ENCODE data around the gene PDZD11.
"Not testable (repeated sequence)": the region's sequence is repeated elsewhere in the genome, so short reads cannot be mapped to it uniquely, and the experiment has no call there.

The PDZD11 gene

GRCh38 chrX:70255452-70255851 is 34.3 kb downstream of the PDZD11 start:
- no peak for DNase-seq

GRCh38 chrX:70254909-70255308 is 34.8 kb downstream of the PDZD11 start:
- no peak for DNase-seq

GRCh38 chrX:70254063-70254400 is 35.7 kb downstream of the PDZD11 start:
- DNase-seq, result no peak

- no peak for DNase-seq
Measured at GRCh38 chrX:70253377-70254062, 36.2 kb downstream of the PDZD11 start.

GRCh38 chrX:70252491-70252890 is 37.2 kb downstream of the PDZD11 start:
- DNase-seq, result no peak

GRCh38 chrX:70247252-70247651 is 42.5 kb downstream of the PDZD11 start:
- DNase-seq, result no peak

GRCh38 chrX:70244881-70245280 is 44.8 kb downstream of the PDZD11 start:
- DNase-seq, result no peak

GRCh38 chrX:70243601-70244000 is 46.1 kb downstream of the PDZD11 start:
- DNase-seq, result not testable (repeated sequence)

- no peak for DNase-seq
Measured at GRCh38 chrX:70241501-70241900, 48.2 kb downstream of the PDZD11 start.

- DNase-seq, result no peak
Measured at GRCh38 chrX:70240751-70241150, 49.0 kb downstream of the PDZD11 start.
